Bone marrow (tissue), 2 donors: ENCODE results near the gene ZBTB42.

ENCODE experiments used
- DNase-seq, 2 donors: peaks; one replicate each; lab custom pipeline; 2025; lab: John Stamatoyannopoulos, UW

ZBTB42 gene

GRCh38 chr14:104843442-104844305, 42.8 kb downstream of the ZBTB42 start:
- DNase-seq = no peak

GRCh38 chr14:104844306-104845032, 43.6 kb downstream of the ZBTB42 start:
- no peak for DNase-seq

GRCh38 chr14:104845033-104845666, 44.2 kb downstream of the ZBTB42 start:
- DNase-seq = no peak

- no peak for DNase-seq
Observed at GRCh38 chr14:104845834-104846441, 45.0 kb downstream of the ZBTB42 start.

- no peak for DNase-seq
Observed at GRCh38 chr14:104852280-104852663, 51.4 kb downstream of the ZBTB42 start.
